ENCODE data around the gene MKS1. TPM values are rescaled to one million over a fixed set of nuclear protein-coding genes. Genes with fewer than 3 reads are reported as not detected.

MKS1 gene
- total RNA-seq, 1 donor from 2014 or later = 20.1 TPM

DNA sequence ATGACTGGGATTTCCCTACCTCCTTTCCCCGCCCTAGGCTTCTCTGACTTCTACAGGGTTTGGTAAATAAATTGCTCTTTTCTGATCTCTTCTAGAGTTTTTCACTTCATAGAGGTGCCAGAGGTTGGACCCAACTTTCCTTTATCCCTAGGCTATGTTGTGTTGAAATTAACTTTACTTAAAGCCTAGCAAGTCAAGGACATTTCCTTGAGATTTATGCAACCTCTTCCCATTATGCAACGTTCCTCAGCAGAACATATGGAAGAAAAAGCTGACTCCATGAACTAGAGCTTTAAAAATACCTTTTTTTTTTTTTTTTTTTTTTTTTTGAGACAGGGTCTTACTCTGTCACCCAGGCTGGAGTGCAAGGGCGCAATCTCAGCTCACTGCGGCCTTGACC is 46.2 kb upstream of the MKS1 start:
- no peak overlapping the region for H3K27ac ChIP-seq
- no peak for ATAC-seq
- H3K36me3 ChIP-seq = no peaks in the 10 kb centered on the region
- TF ChIP-seq, protein P1, sequence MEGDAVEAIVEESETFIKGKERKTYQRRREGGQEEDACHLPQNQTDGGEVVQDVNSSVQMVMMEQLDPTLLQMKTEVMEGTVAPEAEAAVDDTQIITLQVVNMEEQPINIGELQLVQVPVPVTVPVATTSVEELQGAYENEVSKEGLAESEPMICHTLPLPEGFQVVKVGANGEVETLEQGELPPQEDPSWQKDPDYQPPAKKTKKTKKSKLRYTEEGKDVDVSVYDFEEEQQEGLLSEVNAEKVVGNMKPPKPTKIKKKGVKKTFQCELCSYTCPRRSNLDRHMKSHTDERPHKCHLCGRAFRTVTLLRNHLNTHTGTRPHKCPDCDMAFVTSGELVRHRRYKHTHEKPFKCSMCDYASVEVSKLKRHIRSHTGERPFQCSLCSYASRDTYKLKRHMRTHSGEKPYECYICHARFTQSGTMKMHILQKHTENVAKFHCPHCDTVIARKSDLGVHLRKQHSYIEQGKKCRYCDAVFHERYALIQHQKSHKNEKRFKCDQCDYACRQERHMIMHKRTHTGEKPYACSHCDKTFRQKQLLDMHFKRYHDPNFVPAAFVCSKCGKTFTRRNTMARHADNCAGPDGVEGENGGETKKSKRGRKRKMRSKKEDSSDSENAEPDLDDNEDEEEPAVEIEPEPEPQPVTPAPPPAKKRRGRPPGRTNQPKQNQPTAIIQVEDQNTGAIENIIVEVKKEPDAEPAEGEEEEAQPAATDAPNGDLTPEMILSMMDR (IDR thresholded peaks at IDR 0.05) = no peak
- peaks cover 49% of the 10 kb centered on the region for H3K27me3 ChIP-seq (ENCODE audit: low read depth)
- H3K4me1 ChIP-seq = no peaks in the 10 kb centered on the region
- H3K9me3 ChIP-seq = no peaks in the 10 kb centered on the region
- intact Hi-C loops (cut with DNase I) = no loop called here
- H3K4me3 ChIP-seq = no peak overlapping the region
- DNase-seq = no peak

DNA sequence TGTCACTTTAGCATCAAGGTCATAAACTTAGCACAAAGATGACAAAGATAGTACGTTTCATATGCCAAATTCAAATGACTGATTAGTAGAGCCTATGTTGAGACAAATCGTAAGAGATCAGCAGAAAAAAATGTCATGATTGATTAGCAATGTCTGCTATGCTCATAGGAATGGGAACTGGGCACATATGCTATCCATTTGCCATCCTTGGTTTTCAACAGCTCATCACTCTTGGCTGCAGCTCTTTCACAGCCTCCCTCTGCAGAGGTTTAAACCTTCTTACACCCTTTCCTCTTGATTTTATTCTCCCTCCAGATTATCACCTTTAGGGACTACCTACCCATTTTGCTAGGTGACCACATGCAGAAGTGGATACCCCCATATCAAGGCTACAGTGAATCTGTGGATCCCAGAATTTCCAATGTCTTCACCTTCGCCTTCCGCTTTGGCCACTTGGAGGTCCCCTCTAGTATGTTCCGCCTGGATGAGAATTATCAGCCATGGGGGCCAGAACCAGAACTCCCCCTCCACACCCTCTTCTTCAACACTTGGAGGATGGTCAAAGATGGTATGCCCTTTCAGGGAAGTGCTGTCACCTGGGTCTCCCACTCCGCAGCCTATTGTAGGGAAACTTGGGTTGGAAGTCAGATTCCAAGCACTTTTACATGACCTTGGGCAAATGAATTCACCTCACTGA is 45.5 kb upstream of the MKS1 start:
- intact Hi-C loops (cut with DNase I) = no loop called here
- Histone ChIP-seq H3K4me3 (no peak overlapping the region), H3K27me3 (ENCODE audit: low read depth) (peaks cover 56% of the 10 kb centered on the region), H3K9me3 (no peaks in the 10 kb centered on the region), H3K27ac (no peak overlapping the region), H3K36me3 (no peaks in the 10 kb centered on the region), H3K4me1 (no peaks in the 10 kb centered on the region)
- DNase-seq (no peak), ATAC-seq (no peak)
- TF ChIP-seq, protein P1 (IDR thresholded peaks at IDR 0.05) = no peak

DNA sequence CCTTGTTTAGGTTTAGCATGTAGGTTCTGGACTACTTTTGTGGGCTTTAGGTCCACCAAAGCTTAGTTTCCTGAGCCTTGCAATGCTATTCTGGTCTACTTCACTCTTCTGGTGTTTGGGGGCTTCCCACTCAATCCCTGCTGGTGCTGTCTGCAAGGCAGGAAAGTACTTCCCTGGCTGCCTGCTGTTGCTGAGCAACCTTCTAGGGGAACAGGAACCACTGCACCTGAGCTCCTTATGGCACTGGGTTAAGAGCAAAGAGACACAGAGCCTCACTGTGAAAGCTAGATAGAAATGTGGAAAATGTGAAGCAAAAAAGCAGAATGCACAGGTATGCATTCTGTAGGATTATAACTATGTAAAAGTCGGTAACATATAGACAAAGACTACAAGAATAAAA is 44.7 kb upstream of the MKS1 start:
- ATAC-seq = no peak
- peaks cover 52% of the 10 kb centered on the region for H3K27me3 ChIP-seq (ENCODE audit: low read depth)

DNA sequence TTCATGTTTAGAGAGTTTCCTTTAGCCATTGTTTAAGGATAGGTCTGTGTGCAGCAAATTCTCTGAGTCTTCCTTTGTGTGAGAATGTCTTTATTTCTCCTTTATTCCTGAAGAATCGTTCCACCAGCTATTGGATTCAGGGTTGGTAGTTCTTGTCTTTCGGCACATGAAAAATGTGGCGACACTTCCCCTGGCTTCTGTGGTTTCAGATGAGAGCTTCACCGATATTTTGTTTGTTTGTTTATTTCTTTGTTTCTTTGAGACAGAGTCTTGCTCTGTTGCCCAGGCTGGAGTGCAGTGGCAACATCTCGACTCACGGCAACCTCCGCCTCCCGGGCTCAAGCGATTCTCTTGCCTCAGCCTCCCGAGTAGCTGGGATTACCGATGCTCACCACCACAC is 43.1 kb upstream of the MKS1 start:
- no peaks in the 10 kb centered on the region for H3K4me1 ChIP-seq
- H3K27me3 ChIP-seq (ENCODE audit: low read depth) = peaks cover 45% of the 10 kb centered on the region
- DNase-seq = no peak
- H3K9me3 ChIP-seq = no peaks in the 10 kb centered on the region
- H3K27ac ChIP-seq = no peak overlapping the region
- ATAC-seq = no peak
- H3K36me3 ChIP-seq = no peaks in the 10 kb centered on the region
- intact Hi-C loops (cut with DNase I) = no loop called here
- H3K4me3 ChIP-seq = no peak overlapping the region
- TF ChIP-seq, protein P1 (IDR thresholded peaks at IDR 0.05) = no peak

More for the DNA sequence above, 44.7 kb upstream of the MKS1 start:
- TF ChIP-seq, protein P1 (IDR thresholded peaks at IDR 0.05) = no peak
- no peak for DNase-seq
- H3K36me3 ChIP-seq = no peaks in the 10 kb centered on the region
- H3K9me3 ChIP-seq = no peaks in the 10 kb centered on the region
- intact Hi-C loops (cut with DNase I) = no loop called here
- no peak overlapping the region for H3K4me3 ChIP-seq
- H3K27ac ChIP-seq = no peak overlapping the region
- H3K4me1 ChIP-seq = no peaks in the 10 kb centered on the region

DNA sequence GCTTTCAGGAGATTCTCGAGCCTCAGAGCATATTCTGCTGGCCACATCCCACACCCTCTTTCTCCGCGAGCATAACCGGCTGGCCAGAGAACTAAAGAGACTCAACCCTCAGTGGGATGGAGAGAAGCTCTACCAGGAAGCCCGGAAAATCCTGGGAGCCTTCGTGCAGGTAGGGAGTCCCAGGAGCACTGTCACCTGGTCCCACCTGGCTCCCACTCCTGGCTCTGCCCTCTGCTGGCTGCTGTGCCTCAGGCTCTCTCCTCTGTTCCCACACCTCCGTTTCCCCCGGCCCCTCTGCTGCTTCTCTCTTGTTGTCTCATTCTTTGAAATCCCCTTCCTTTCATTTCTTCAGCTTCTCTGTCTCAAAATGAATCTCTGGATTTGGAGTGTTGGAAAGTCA is 35.7 kb upstream of the MKS1 start:
- TF ChIP-seq, protein P1 (IDR thresholded peaks at IDR 0.05) = no peak
- intact Hi-C loops (cut with DNase I) = no loop called here
- ATAC-seq (no peak), DNase-seq (no peak)
- Histone ChIP-seq H3K4me1 (peaks cover 1% of the 10 kb centered on the region), H3K27me3 (ENCODE audit: low read depth) (peaks cover 16% of the 10 kb centered on the region), H3K27ac (no peak overlapping the region), H3K36me3 (no peaks in the 10 kb centered on the region), H3K4me3 (no peak overlapping the region), H3K9me3 (no peaks in the 10 kb centered on the region)

All from lower lobe of right lung (tissue), 2 donors.